Gastroesophageal sphincter (tissue), 3 donors: Measurements from ENCODE around the gene MUS81.

Experiments used
- POLR2A ChIP-seq, 2 donors: fragments of 450-650 bp; IDR thresholded peaks; one replicate each; pipeline ENCODE4 v1.6.1; 2017; ENCODE audit warnings: antibody characterized with exemption in 2 of 2, mild to moderate bottlenecking in 2 of 2, moderate library complexity in 1 of 2
- TF ChIP-seq, protein P1 (sequence below), 4 experiments: fragments of 200-600 bp in 2 of 4; fragments of 450-650 bp in 2 of 4; sonication (generic) in 1 of 4; IDR thresholded peaks; one replicate each; pipeline ENCODE4 v1.5.1; 2017 to 2019; ENCODE audit warnings: antibody characterized with exemption in 4 of 4, mild to moderate bottlenecking in 2 of 4, moderate library complexity in 2 of 4

GRCh38 chr11:65867284-65868071 lies 7.2 kb downstream of the MUS81 start:
- TF ChIP-seq, protein P1, sequence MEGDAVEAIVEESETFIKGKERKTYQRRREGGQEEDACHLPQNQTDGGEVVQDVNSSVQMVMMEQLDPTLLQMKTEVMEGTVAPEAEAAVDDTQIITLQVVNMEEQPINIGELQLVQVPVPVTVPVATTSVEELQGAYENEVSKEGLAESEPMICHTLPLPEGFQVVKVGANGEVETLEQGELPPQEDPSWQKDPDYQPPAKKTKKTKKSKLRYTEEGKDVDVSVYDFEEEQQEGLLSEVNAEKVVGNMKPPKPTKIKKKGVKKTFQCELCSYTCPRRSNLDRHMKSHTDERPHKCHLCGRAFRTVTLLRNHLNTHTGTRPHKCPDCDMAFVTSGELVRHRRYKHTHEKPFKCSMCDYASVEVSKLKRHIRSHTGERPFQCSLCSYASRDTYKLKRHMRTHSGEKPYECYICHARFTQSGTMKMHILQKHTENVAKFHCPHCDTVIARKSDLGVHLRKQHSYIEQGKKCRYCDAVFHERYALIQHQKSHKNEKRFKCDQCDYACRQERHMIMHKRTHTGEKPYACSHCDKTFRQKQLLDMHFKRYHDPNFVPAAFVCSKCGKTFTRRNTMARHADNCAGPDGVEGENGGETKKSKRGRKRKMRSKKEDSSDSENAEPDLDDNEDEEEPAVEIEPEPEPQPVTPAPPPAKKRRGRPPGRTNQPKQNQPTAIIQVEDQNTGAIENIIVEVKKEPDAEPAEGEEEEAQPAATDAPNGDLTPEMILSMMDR (IDR thresholded peaks at IDR 0.05), result no peak
- no peak for TF ChIP-seq POLR2A (IDR thresholded peaks at IDR 0.05)
